Neural progenitor cell (in vitro differentiated cells): ENCODE results near the gene FILIP1.

Experiments used
- CTCF ChIP-seq: fragments of 200-600 bp; sonication (generic); IDR thresholded peaks from 2 replicates; pipeline ENCODE4 v1.5.1; 2017; ENCODE audit warnings: antibody characterized with exemption, mild to moderate bottlenecking
- EZH2 ChIP-seq: fragments of 200-600 bp; sonication (generic); IDR thresholded peaks from 2 replicates; pipeline ENCODE4 v1.6.1; 2017; ENCODE audit warnings: antibody characterized with exemption, mild to moderate bottlenecking, moderate library complexity

GRCh38 chr6:75280131-75280855 is 213.3 kb downstream of the FILIP1 start:
- TF ChIP-seq EZH2, result no peak
- TF ChIP-seq CTCF, result no peak
